Activated CD8-positive, alpha-beta memory T cell treated with anti-CD3 and anti-CD28 coated beads for 4 hours (primary cell): ENCODE results near the gene FKBP3.
"Not testable (repeated sequence)": the region's sequence is repeated elsewhere in the genome, so short reads cannot be mapped to it uniquely, and the experiment has no call there.

Experiments used
- DNase-seq, 2 donors: peaks; one replicate each; pipeline ENCODE4 v3.0.0-alpha.2; 2020; ENCODE audit warnings: low read depth in 2 of 2

FKBP3 gene

GRCh38 chr14:45112896-45113781, 21.1 kb downstream of the FKBP3 start:
- DNase-seq = no peak

- DNase-seq = no peak
These were observed 29.7 kb downstream of the FKBP3 start for GRCh38 chr14:45104561-45104960.

- no peak for DNase-seq
These were observed 30.5 kb downstream of the FKBP3 start for GRCh38 chr14:45103806-45104205.

GRCh38 chr14:45096218-45096617, 38.1 kb downstream of the FKBP3 start:
- no peak for DNase-seq

GRCh38 chr14:45095143-45095542, 39.1 kb downstream of the FKBP3 start:
- no peak for DNase-seq

- DNase-seq = no peak
These were observed 40.0 kb downstream of the FKBP3 start for GRCh38 chr14:45094275-45094674.

GRCh38 chr14:45091710-45092109, 42.6 kb downstream of the FKBP3 start:
- DNase-seq = no peak

GRCh38 chr14:45089813-45090212, 44.5 kb downstream of the FKBP3 start:
- no peak for DNase-seq

- no peak for DNase-seq
These were observed 49.3 kb downstream of the FKBP3 start for GRCh38 chr14:45084946-45085346.

GRCh38 chr14:45083976-45084722, 50.1 kb downstream of the FKBP3 start, which contains the start of gene PRPF39:
Gene PRPF39, plus strand, starts transcription at chr14:45084116. Its CDS starts 11,124 bp downstream, at chr14:45095240.
- DNase-seq = peak; percentile 91 to 92

GRCh38 chr14:45083617-45083975, 50.7 kb downstream of the FKBP3 start:
- DNase-seq = no peak

GRCh38 chr14:45082420-45082819, 51.9 kb downstream of the FKBP3 start:
- DNase-seq = no peak

- DNase-seq = not testable (repeated sequence)
These were observed 53.2 kb downstream of the FKBP3 start for GRCh38 chr14:45081096-45081495.

GRCh38 chr14:45080416-45080968, 53.8 kb downstream of the FKBP3 start:
- DNase-seq = not testable (repeated sequence)

- DNase-seq = no peak
These were observed 56.0 kb downstream of the FKBP3 start for GRCh38 chr14:45078323-45078722.

GRCh38 chr14:45073231-45073879, 60.9 kb downstream of the FKBP3 start:
- no peak for DNase-seq

- no peak for DNase-seq
These were observed 62.2 kb downstream of the FKBP3 start for GRCh38 chr14:45072126-45072525.

GRCh38 chr14:45070215-45070614, 64.1 kb downstream of the FKBP3 start:
- DNase-seq = no peak

GRCh38 chr14:45068396-45068795, 65.9 kb downstream of the FKBP3 start:
- no peak for DNase-seq

- no peak for DNase-seq
These were observed 67.6 kb downstream of the FKBP3 start for GRCh38 chr14:45066667-45067066.

GRCh38 chr14:45065956-45066355, 68.3 kb downstream of the FKBP3 start:
- no peak for DNase-seq
